GM21381 (cell line): ENCODE data around the gene RPL31.
A peak's percentile ranks its signal among the peaks of the same experiment; 100 is the strongest.

Source experiments
- ATAC-seq: cut with Tn5 transposase; IDR thresholded peaks from one replicate; pipeline ENCODE4 v1.9.1; 2021; ENCODE audit warnings: mild to moderate bottlenecking, moderate library complexity; ENCODE audit not compliant: unreplicated experiment

RPL31 gene

DNA sequence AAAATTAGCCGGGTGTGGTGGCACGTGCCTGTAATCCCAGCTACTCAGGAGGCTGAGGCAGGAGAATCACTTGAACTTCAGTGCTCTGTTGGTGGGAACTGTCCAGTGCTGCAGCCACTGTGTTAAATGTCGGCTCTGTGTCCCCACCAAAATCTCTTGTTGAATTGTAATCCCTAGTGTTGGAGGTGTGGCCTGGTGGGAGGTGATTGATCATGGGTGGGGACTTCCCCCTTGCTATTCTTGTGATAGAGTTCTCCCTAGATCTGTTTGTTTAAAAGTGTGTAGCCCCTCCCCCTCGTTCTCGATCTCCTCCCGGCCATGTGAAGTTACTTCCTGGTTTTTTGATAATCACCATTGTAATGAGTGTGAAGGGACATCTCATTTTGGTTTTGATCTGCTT lies 9.8 kb upstream of the RPL31 start:
- no peak for ATAC-seq

GRCh38 chr2:100993294-100993693 lies 8.8 kb upstream of the RPL31 start:
- ATAC-seq: no peak

DNA sequence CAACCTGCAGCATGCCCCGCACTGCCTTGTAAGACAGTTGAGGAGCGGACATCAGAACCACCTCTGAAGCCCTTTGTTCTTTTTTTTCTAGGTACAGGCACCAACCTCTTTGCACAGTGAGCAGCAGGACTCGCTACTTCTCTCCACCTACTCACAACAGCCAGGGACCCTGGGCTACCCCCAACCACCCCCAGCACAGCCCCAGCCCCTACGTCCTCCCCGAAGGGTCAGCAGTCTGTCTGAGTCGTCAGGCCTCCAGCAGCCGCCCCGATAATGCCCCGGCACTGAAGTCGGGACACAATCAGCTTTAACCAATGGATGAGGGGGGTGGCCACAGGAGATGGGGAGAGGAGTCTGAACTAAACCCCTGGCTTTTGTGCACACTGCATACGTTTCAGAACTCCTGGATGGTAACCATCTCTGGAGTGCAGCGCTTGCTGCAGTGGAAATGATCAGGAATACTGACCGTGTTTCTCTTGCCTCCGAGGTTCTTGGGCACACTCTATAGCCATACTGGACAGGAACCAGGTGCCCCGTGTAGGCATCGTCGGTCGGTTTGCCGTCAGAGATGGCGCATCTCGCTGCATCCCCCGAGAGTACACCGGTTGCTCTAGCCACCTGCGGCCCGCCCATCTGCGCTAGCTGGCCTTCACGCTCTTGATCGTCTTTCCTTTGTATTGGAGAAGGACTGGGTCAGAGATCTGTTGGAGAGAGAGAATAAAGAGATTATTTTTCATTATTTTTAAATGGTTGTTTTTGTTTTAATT lies 6.6 kb upstream of the RPL31 start:
- ATAC-seq: no peak

- ATAC-seq: no peak
Measured at GRCh38 chr2:100997509-100998234, 4.4 kb upstream of the RPL31 start.

- no peak for ATAC-seq
Measured at GRCh38 chr2:100998235-100998573, 3.9 kb upstream of the RPL31 start.

- ATAC-seq: no peak
Measured at GRCh38 chr2:100999995-101000394, 2.1 kb upstream of the RPL31 start.

- ATAC-seq: no peak
Measured at GRCh38 chr2:101002562-101003277, 631 bp downstream of the RPL31 start.

DNA sequence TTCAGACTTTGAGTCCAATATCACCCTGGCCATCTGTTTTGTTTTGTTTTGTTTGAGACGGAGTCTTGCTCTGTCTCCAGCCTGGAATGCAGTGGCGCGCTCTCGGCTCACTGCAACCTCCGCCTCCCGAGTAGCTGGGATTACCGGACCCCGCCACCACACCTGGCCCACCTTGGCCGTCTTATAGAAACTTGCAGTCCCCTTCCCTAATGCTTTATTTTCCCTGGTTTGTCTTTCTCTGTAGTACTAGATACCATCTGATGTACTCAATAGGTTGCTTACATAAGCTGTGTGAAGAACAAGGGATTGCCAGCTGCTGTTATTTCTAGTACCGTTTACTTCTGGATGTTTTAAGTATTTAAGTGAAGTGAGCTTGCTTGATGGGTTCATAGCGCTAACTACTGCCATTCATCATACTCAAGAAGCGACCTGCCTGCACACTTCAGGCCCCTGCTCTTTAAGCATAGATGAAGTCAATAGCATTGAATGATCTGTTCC lies 1.2 kb downstream of the RPL31 start:
- no peak for ATAC-seq

- no peak for ATAC-seq
Measured at GRCh38 chr2:101004620-101005325, 2.7 kb downstream of the RPL31 start.

DNA sequence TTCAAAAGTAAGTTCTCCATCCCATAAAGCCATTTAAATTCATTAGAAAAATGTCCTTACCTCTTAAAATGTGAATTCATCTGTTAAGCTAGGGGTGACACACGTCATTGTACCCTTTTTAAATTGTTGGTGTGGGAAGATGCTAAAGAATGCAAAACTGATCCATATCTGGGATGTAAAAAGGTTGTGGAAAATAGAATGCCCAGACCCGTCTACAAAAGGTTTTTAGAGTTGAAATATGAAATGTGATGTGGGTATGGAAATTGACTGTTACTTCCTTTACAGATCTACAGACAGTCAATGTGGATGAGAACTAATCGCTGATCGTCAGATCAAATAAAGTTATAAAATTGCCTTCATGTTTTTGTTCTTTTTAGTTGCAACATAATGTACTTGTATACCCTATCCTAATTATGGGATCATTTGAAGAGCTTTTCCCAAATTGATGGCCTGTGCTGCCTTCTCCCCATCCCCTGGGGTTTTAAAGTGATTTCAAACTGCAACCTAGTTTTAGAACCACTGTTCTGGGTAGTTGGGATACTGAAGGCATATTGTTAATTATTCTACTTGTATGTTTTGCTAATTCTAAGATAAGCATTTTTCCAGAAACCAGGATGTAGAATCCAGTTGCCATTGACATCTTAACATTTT lies 4.1 kb downstream of the RPL31 start:
- ATAC-seq: no peak

GRCh38 chr2:101007415-101008345 lies 5.6 kb downstream of the RPL31 start:
- no peak for ATAC-seq

- no peak for ATAC-seq
Measured at GRCh38 chr2:101011152-101011551, 9.1 kb downstream of the RPL31 start.

- peak; percentile 83 for ATAC-seq
Measured at GRCh38 chr2:101012054-101012705, 10.1 kb downstream of the RPL31 start.

DNA sequence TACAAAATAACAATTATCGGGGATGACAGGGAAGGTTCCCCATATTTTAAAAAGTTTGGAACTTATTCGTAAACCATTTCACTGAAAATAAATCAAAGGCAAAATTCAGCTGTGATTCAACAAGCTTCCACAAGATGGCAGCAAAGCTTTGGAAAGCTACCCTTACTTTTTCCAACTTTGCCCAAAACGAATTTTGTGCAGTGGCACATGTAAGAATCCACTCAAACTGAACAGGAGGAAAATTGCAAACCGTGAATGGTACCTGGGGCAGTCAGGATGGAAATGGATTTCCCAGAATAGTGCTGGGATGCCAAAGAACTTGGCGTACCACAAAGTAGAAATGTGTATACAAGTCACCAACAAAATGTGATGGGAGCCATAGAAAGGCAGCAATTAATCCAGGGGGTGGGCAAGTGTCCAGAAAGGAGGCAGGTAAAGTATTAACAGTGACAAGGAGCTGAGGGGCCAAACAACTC lies 10.7 kb downstream of the RPL31 start:
- ATAC-seq: no peak

DNA sequence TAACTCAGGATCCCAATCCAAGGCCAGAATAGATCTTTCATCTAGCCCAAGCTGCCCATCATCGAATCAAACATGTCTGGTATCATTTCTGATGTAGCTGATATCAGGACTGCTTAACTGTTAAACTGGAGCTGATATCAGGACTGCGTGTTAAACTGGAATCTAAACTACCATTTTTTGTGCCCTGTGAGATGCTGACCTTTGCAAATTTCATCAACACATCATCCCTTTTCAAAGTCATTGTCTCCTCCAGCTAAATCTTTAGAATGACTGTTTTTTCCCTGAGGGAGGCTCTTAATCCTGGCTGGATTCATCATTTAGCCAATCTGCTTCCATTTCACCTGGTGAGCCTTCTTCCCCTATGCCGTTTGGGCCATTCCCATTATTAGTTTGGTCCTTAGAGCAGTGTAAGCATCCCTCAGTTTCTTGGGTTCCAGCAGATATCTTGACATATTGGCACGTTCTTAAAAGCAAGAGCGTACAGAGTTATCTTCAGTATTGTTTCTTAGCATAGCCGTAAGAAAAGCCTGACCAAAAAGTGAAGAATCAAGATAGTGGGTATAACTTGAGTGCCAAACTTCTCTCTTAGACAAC lies 12.3 kb downstream of the RPL31 start:
- no peak for ATAC-seq

DNA sequence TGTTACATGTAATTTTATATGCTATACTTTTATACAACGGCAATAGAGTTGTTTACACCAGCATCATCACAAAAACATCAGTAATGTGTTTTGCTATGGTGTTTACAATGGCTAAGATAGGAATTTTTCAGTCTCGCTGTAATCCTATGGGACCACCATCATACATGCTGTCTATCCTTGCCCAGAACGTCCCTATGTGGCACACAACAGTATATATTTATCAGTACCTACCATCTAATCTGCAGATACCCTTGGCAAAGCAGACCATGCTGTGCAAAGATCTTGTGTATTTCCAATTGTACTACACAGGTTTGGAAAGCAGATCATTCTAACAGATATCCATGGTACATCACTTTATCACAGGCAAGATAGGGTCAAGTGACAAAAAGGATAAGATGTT lies 15.3 kb downstream of the RPL31 start:
- no peak for ATAC-seq

DNA sequence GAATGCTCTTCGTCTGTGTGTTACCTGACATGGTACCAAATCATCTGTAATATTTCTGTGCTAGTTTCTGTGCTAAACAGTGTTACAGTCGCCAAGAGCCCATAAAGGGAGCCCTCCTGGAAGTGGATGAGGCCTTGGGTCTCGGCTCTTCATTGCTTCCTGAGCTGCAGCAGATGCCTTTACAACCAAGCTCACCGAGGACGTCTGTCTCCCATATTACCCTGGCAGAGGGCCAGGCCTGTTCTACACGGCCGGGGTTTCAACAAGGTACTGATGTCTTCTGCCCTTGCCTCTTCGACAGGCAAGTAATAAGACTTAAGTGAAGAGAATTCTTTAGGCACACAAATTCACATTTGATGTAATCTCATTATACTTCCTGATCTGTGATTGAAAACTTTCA lies 16.8 kb downstream of the RPL31 start:
- no peak for ATAC-seq

DNA sequence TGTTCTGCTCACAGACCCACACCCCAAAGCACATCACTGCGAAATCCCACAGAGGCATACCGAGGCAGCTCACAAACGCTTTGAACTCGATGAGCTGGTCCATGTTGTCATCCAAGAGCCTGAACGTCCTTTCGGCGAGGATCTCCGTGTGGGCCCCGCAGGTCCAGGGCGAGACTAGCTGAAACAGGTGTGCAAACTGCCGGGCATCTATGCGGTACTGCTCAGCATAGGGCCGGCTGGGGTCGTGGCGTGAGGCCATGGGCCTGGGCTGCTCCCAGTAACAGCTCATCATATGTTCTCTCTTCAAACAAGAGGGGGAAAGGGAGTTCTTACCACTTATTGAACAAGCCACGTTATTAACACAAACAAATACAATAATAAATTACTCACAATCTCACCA lies 20.1 kb downstream of the RPL31 start:
- ATAC-seq: no peak
